ENCODE results near the gene HNRNPA1.

- no peak for TF ChIP-seq CTCF (IDR thresholded peaks at IDR 0.05)
- TF ChIP-seq POLR2A (IDR thresholded peaks at IDR 0.05), result no peak
Measured at GRCh38 chr12:54331461-54331860, 50.9 kb downstream of the HNRNPA1 start.
